DLD1 (cell line): Measurements from ENCODE around the gene TULP1.

Source experiments
- in situ Hi-C: cut with HindIII; loops from 2 replicates; pipeline ENCODE4 v1.10.0; 2017; ENCODE audit warnings: low sequenced_read_pairs

Gene TULP1

GRCh38 chr6:35486005-35486925 lies 26.4 kb downstream of the TULP1 start:
- in situ Hi-C loops, result no loop called here

- in situ Hi-C loops, result no loop called here
Observed at GRCh38 chr6:35485402-35485877, 27.3 kb downstream of the TULP1 start.

DNA sequence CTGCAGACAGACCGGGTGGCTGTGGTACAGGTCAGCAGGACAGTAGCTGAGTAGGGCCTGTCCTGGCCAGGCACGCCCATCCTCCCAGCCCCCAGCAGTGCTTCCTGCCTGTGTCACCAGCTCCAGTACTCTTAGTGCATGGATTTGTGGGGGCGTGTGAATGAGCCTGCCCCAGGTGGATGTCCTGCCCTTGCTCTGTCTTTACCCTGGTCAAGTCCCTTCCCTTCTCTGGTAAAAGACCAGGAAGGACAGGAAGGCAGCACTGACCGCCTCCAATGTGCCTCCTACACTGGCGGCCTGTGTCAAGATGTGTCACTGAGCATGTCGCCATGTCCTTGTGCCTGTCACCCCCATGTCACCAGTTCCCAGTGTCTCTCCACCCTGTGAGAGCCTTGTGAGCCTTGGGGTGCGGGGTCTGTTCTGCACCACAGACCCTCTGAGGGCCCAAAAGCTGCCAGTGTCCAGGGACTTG lies 27.7 kb downstream of the TULP1 start:
- in situ Hi-C loops, result no loop called here

- in situ Hi-C loops, result no loop called here
Observed at GRCh38 chr6:35483893-35484645, 28.6 kb downstream of the TULP1 start.

DNA sequence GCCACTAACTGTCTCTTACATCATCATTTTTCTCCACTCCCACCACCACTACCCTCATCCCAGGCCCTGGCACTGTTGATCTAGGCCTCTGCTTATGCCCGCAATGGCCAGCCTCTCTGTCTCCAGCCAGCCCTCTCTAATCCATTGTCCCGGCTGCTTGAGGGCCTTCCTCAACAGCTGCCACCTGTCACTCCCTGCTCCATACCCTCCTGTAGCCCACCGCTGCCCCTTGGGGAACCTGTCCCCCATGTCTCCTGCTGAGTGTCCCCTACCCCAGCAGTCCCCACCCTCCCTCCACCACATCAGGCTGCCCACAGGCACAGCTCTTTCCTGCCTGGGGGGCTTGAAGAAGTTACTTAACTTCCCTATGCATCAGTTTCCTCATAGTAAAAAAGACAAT lies 29.2 kb downstream of the TULP1 start:
- in situ Hi-C loops, result no loop called here

DNA sequence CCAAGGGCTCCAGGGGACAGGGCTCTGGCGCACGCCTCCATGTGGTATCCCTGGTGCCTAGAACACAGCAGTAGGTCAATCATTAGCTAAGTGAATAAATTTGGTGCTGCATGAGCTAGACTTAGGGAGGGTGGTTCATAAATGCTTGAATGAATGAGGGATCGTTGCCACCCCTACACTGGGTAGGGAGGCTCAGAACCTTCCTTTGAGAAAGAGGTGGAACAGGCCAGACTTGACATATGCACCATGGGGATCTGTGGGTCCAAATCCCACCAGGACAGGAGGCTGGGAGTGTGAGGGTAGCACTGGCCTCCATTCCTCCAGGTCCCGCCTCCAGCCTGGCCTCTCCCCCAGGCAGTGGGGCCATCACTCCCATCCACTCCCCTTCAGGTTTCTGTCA lies 29.6 kb downstream of the TULP1 start:
- in situ Hi-C loops, result no loop called here

DNA sequence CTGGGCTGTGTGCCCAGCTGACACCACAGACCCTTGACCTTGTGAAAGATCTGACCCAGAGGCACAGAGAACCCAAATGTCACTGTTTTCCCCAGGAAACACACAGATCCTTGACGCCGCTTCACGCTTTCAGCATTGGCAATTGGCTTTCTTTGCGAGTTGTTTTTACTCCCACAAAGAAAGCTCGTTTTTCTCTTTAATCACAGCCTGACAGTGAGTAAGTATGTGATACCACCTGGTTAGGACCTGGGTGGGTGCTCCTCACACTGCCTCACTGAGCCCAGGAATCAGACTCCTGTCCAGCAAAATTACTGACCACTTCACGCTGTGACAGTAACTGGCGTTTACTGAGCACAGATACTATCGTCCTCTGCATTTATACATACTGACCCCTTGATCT lies 31.5 kb downstream of the TULP1 start:
- in situ Hi-C loops, result no loop called here

DNA sequence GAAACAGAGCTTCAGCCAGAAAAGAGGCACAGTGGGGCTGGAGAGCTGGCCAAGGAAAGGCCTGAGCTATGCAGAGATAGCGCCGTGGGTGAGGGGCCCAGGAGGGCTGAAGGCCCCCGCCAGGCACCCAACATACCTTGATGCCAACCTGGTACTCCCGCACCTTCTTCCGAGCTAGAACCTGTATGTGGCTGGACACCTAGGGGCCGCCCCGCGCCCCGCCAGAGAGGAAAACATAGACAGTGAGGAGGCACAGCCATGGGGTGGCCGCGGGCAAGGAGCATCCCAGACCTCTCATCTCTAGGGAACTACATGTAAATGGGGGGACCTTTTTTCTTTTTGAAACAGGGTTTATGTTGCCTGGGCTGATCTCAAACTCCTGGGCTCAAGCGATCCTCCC lies 32.5 kb downstream of the TULP1 start:
- in situ Hi-C loops, result no loop called here

DNA sequence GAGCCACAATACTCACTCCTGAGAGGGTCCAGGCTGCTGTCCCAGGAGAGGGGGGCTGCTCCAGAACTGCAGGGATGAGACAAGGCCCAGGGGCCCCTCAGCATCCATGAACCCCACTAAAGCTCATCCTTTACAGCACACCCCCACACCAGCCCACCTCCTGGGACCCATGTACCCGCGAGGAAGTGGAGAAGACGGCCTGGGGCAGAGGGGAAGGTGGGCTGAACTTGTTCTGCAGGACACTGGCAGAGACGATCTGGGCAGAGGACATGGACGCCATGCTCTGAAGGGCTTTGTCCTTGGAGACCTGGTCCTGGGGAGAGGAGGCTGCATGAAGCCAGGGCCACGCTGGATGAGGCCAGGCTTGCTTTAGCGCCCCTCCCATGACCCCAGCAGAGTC lies 34.4 kb downstream of the TULP1 start:
- in situ Hi-C loops, result no loop called here

- in situ Hi-C loops, result no loop called here
Observed at GRCh38 chr6:35477551-35478179, 35.0 kb downstream of the TULP1 start.

- in situ Hi-C loops, result no loop called here
Observed at GRCh38 chr6:35477028-35477427, 35.7 kb downstream of the TULP1 start.

DNA sequence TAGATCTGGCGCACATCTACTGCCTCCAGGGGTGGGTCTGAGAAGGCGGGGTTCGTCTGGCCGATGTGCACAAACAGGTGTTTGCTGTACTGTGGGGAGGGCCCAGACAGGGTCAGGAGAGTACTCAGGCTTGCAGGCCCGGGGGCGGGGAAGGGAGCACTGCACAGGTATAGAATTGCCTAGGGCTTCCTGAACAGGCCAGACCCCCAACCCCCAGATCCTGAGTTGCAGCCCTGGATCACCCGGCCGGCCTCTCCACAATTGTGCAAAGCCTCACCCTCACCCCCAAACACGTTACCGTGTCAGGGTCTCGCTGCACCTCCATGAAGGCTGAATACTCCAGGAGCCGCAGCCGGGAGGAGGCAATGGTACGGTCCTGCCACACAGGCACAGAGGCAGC lies 36.7 kb downstream of the TULP1 start:
- in situ Hi-C loops, result no loop called here

DNA sequence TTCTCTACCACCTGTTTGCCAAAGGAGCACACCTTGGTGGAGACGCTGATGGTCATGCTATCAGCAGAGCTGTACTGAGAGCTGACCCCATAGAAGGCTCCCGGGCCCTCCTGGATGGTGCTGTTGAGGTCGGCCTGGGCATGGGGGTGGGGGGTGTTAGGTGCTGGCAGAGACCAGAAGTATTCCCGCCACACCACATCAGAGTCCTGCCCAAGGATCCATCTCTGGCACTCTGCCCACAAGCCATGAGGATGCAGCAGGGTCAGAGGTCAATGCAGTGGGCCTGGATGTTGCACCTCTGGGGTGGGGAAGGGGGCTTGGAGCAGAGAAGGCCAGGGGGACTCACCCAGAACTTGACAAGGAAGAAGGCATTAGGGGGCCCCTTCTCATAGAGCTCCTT lies 37.1 kb downstream of the TULP1 start:
- in situ Hi-C loops, result no loop called here

DNA sequence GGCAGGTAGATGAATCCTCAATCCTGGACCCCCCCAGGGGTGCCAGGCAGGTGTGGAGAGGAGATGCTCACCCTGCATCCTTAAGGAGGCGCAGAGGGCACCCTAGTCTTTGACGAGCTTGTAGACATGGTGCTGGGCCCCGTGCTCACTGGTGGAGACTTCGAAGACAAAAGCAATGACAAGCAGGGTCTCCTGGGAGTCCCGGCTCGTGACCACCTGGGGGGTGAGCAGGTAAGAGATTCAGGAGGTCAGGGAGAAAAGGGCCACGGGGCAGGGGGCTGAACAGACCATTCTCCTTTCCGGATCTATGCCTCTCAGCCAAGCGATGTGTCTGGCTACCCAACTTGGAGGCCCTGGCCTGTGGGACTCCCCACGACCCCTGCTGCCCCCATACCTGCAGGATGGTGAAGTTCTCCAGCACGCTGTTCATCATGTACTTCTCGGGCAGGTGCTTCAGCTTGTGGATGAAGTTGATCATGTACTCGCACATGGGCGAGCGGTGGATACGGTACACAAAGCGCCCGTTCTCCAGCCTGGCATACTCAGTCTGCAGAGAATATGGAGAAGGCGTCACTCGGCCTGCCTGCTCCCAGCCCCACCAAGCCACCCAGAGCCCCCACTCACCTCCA lies 37.6 kb downstream of the TULP1 start:
- in situ Hi-C loops, result no loop called here

GRCh38 chr6:35474131-35474941 lies 38.4 kb downstream of the TULP1 start:
- in situ Hi-C loops, result no loop called here

DNA sequence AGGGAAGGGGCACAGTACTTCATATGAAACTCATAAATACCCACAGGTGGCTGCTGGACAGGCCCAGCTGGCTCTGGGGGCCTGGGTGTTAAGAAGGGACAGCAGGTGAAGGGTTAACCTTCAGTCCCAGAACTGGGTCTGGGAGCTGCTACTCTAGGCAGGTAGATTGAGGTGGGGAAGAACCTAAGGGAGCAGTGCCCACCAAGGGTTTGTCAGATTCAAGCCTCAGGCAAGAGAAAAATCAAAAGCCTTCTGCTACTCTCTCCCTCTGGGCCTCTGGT lies 38.9 kb downstream of the TULP1 start:
- in situ Hi-C loops, result no loop called here

DNA sequence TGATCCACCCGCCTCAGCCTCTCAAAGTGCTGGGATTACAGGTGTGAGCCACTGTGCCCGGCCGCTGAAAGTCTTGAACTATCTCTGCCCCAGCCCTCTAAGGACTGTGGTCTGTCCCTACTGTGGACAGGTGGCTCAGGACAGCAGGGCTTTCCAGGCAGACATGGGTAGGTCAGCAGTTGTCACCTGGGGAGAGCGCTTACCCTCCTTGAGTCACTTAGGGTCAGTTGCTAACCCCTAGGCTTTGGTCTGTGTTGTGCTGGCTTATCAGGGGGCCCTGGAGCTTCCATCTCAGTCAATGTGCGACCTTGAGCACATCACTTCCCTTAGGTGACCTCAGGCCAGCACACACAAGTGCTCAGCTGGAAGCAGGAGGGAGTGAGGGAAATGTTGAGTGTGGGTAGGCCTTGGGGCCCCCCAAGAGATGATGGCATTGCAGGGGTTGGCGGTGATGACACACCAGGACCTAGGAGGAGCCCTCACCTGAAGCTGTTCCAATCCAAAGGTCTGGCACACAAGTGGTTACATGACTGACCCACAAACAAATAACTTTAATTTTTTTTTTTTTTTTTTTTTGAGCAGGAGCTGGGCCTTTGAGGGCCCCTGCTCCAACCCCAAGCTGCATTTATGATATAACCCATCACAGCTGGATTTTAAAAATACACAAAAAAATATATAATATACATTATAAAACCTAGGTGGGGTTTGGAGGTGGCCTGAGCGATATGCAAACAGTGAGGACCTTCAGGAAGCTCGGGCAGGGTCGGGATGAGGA lies 39.4 kb downstream of the TULP1 start:
- in situ Hi-C loops, result no loop called here

DNA sequence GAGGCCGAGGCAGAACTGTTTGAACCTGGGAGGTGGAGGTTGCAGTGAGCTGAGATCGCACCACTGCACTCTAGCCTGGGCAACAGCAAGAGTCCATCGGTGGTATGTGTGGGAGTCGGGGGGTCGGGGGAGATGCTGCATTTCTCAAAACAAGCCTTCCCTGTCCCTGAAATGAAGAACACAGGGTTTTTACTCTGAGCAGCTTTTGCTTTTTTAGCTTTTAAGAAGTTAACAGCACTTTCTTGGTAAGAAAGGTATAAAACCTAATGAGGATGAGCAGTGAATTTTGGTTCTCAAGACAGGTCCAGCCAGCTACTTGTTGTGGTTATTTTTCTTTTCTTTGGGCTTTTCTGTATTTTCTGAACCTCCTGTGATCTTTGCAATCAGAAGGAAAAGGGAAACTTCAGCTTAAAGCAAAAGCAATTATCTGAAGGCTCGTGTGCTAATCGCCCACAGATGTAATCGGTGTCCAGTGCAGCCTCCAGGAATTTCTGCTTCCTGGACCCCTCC lies 40.8 kb downstream of the TULP1 start:
- in situ Hi-C loops, result no loop called here

- in situ Hi-C loops, result no loop called here
Observed at GRCh38 chr6:35470663-35471120, 42.0 kb downstream of the TULP1 start.
